WTC11 (cell line): ENCODE measurements around the gene CFAP57. TPM values are rescaled to one million over a fixed set of nuclear protein-coding genes. Genes with fewer than 3 reads are reported as not detected.

ENCODE experiments used
- ATAC-seq: fragments of 200-7000 bp; cut with Tn5 transposase; 2 replicates; pipeline ENCODE4 v1.10.0; 2021; ENCODE audit warnings: mild to moderate bottlenecking, moderate library complexity
- CTCF ChIA-PET: fragments of 300-600 bp; sonication (Branson Sonifier 250); formaldehyde crosslinking; loops from one replicate; lab custom pipeline; 2021; ENCODE audit warnings: antibody characterized with exemption; lab: Charles Lee
- POLR2A ChIA-PET: fragments of 350-600 bp; sonication (Branson Sonifier 250); formaldehyde crosslinking; loops from one replicate; lab custom pipeline; 2021; ENCODE audit warnings: antibody characterized with exemption; lab: Charles Lee
- DNase-seq: peaks from one replicate; pipeline ENCODE4 v3.0.0; 2021; ENCODE audit warnings: low spot score
- H3K27ac Mint-ChIP-seq: 2 replicates; pipeline ENCODE4 v1.8.0; 2021; ENCODE audit warnings: mixed read lengths
- H3K27me3 Mint-ChIP-seq: 2 replicates; pipeline ENCODE4 v1.8.0; 2021; ENCODE audit warnings: low read depth, mild to moderate bottlenecking, moderate library complexity, mixed read lengths
- H3K36me3 Mint-ChIP-seq: 2 replicates; pipeline ENCODE4 v1.8.0; 2021; ENCODE audit warnings: mixed read lengths
- H3K4me1 Mint-ChIP-seq: 2 replicates; pipeline ENCODE4 v1.8.0; 2022; ENCODE audit warnings: mixed read lengths
- H3K4me3 Mint-ChIP-seq: 2 replicates; pipeline ENCODE4 v1.8.0; 2021; ENCODE audit warnings: mild to moderate bottlenecking, moderate library complexity, mixed read lengths
- H3K9me3 Mint-ChIP-seq: 2 replicates; pipeline ENCODE4 v1.8.0; 2021; ENCODE audit warnings: mixed read lengths
- CDX4 ChIP-seq: fragments of 250-450 bp; sonication (Bioruptor Pico); IDR thresholded peaks from 2 replicates; pipeline ENCODE4 v1.9.0; 2021; ENCODE audit warnings: moderate library complexity, mild to moderate bottlenecking, inconsistent platforms, borderline replicate concordance
- EMX1 ChIP-seq: fragments of 250-450 bp; sonication (Bioruptor Pico); IDR thresholded peaks from 2 replicates; pipeline ENCODE4 v1.8.0; 2021; ENCODE audit warnings: mild to moderate bottlenecking
- FOXK1 ChIP-seq: sonication (generic); formaldehyde crosslinking; IDR thresholded peaks from 2 replicates; pipeline ENCODE4 v1.8.0; 2022; ENCODE audit warnings: mild to moderate bottlenecking, moderate library complexity, missing genetic modification reagents
- GRHL2 ChIP-seq: fragments of 250-450 bp; sonication (Bioruptor Pico); IDR thresholded peaks from 2 replicates; pipeline ENCODE4 v1.8.0; 2022; ENCODE audit warnings: mild to moderate bottlenecking, moderate library complexity; ENCODE audit not compliant: insufficient replicate concordance, severe bottlenecking
- GTF2I ChIP-seq: fragments of 250-450 bp; sonication (Bioruptor Pico); conservative IDR thresholded peaks from 2 replicates; pipeline ENCODE4 v1.4.0; 2021; ENCODE audit warnings: mild to moderate bottlenecking
- IRF1 ChIP-seq: sonication (generic); formaldehyde crosslinking; IDR thresholded peaks from 2 replicates; pipeline ENCODE4 v1.8.0; 2023; ENCODE audit warnings: missing genetic modification reagents
- IRF2 ChIP-seq: sonication (generic); formaldehyde crosslinking; IDR thresholded peaks from 2 replicates; pipeline ENCODE4 v1.8.0; 2022; ENCODE audit warnings: low read depth, missing genetic modification reagents, borderline replicate concordance
- MYBL2 ChIP-seq: sonication (generic); formaldehyde crosslinking; IDR thresholded peaks from 2 replicates; pipeline ENCODE4 v1.8.1; 2023; ENCODE audit warnings: mild to moderate bottlenecking, moderate library complexity, missing genetic modification reagents
- NFATC4 ChIP-seq: fragments of 250-450 bp; sonication (Bioruptor Pico); IDR thresholded peaks from 2 replicates; pipeline ENCODE4 v1.9.0; 2021; ENCODE audit warnings: mild to moderate bottlenecking
- NFE2L1 ChIP-seq: sonication (generic); formaldehyde crosslinking; IDR thresholded peaks from 2 replicates; pipeline ENCODE4 v1.8.1; 2023; ENCODE audit warnings: missing genetic modification reagents
- NR3C1 ChIP-seq: sonication (generic); formaldehyde crosslinking; conservative IDR thresholded peaks from 2 replicates; pipeline ENCODE4 v1.8.1; 2023; ENCODE audit warnings: low read depth, mild to moderate bottlenecking, missing genetic modification reagents
- RELA ChIP-seq: sonication (generic); formaldehyde crosslinking; IDR thresholded peaks from 2 replicates; pipeline ENCODE4 v1.8.1; 2022; ENCODE audit warnings: missing genetic modification reagents, mild to moderate bottlenecking, borderline replicate concordance
- ZBTB21 ChIP-seq: sonication (generic); formaldehyde crosslinking; IDR thresholded peaks from 2 replicates; pipeline ENCODE4 v1.8.1; 2023; ENCODE audit warnings: mild to moderate bottlenecking, missing genetic modification reagents, borderline replicate concordance
- ZNF121 ChIP-seq: sonication (generic); formaldehyde crosslinking; IDR thresholded peaks from 2 replicates; pipeline ENCODE4 v1.8.0; 2023; ENCODE audit warnings: missing genetic modification reagents
- ZNF317 ChIP-seq: sonication (generic); formaldehyde crosslinking; IDR thresholded peaks from 2 replicates; pipeline ENCODE4 v1.8.1; 2023; ENCODE audit warnings: low read depth, mild to moderate bottlenecking, moderate library complexity, missing genetic modification reagents, borderline replicate concordance
- ZNF671 ChIP-seq: fragments of 250-450 bp; sonication (Bioruptor Pico); IDR thresholded peaks from 2 replicates; pipeline ENCODE4 v1.8.0; 2021; ENCODE audit warnings: mild to moderate bottlenecking
- total RNA-seq: library from RNA; stranded (reverse); gene quantifications from 3 replicates; pipeline ENCODE4 v1.2.3, GENCODE V29; 2021
- TF ChIP-seq, protein P1 (sequence below): sonication (generic); formaldehyde crosslinking; IDR thresholded peaks from 2 replicates; pipeline ENCODE4 v1.8.1; 2023; ENCODE audit warnings: mild to moderate bottlenecking, missing genetic modification reagents
- TF ChIP-seq, protein P2 (sequence below): sonication (generic); formaldehyde crosslinking; IDR thresholded peaks from 2 replicates; pipeline ENCODE4 v1.8.1; 2023; ENCODE audit warnings: mild to moderate bottlenecking, moderate library complexity, missing genetic modification reagents
- TF ChIP-seq, protein P3 (sequence below): sonication (generic); formaldehyde crosslinking; IDR thresholded peaks from 2 replicates; pipeline ENCODE4 v1.8.1; 2023; ENCODE audit warnings: mild to moderate bottlenecking, missing genetic modification reagents
- TF ChIP-seq, protein P4 (sequence below): sonication (generic); formaldehyde crosslinking; conservative IDR thresholded peaks from 2 replicates; pipeline ENCODE4 v1.8.1; 2022; ENCODE audit warnings: mild to moderate bottlenecking, missing genetic modification reagents
- TF ChIP-seq, protein P5 (sequence below): sonication (generic); formaldehyde crosslinking; IDR thresholded peaks from 2 replicates; pipeline ENCODE4 v1.8.1; 2023; ENCODE audit warnings: mild to moderate bottlenecking, missing genetic modification reagents, moderate library complexity
- TF ChIP-seq, protein P6 (sequence below): sonication (generic); formaldehyde crosslinking; IDR thresholded peaks from 2 replicates; pipeline ENCODE4 v1.8.0; 2022; ENCODE audit warnings: mild to moderate bottlenecking, missing genetic modification reagents

CFAP57 gene
- total RNA-seq, 1 experiment from 2014 or later = 0.42 TPM

DNA sequence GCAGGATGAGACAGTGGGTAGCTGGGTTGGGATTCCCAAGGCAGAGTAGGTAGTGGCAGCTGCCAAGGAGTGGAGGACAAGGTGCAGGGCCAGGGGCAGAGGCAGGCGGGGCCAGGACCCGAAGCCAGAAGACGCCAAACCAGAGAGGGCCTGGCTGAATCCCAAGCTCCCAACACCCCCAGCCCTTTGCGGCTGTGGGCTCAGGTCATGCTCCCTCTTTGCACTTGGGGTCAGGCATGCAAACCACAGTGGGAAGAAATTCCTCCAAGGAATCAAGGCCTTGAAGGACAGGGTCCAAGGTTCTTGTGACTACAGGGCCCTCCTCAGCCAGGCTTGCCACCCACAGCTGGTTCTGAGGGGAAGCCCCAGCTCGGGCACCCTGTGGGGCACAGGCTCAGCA is 107.0 kb downstream of the CFAP57 start:
- ATAC-seq (no peak), DNase-seq (no peak)
- H3K27me3 Mint-ChIP-seq = no peaks in the 10 kb centered on the region
- no peaks in the 10 kb centered on the region for H3K9me3 Mint-ChIP-seq
- H3K27ac Mint-ChIP-seq = no peak overlapping the region
- TF ChIP-seq ZNF317 (CRISPR knock-in tag) (no peak), IRF2 (CRISPR knock-in tag) (no peak), EMX1 (CRISPR knock-in tag) (no peak)
- TF ChIP-seq, protein P1, sequence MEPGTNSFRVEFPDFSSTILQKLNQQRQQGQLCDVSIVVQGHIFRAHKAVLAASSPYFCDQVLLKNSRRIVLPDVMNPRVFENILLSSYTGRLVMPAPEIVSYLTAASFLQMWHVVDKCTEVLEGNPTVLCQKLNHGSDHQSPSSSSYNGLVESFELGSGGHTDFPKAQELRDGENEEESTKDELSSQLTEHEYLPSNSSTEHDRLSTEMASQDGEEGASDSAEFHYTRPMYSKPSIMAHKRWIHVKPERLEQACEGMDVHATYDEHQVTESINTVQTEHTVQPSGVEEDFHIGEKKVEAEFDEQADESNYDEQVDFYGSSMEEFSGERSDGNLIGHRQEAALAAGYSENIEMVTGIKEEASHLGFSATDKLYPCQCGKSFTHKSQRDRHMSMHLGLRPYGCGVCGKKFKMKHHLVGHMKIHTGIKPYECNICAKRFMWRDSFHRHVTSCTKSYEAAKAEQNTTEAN (CRISPR knock-in tag) = no peak
- no peak overlapping the region for H3K4me3 Mint-ChIP-seq
- CTCF ChIA-PET = no interaction called here
- peaks cover 17% of the 10 kb centered on the region for H3K4me1 Mint-ChIP-seq
- H3K36me3 Mint-ChIP-seq = peaks cover 23% of the 10 kb centered on the region
- POLR2A ChIA-PET = no interaction called here

DNA sequence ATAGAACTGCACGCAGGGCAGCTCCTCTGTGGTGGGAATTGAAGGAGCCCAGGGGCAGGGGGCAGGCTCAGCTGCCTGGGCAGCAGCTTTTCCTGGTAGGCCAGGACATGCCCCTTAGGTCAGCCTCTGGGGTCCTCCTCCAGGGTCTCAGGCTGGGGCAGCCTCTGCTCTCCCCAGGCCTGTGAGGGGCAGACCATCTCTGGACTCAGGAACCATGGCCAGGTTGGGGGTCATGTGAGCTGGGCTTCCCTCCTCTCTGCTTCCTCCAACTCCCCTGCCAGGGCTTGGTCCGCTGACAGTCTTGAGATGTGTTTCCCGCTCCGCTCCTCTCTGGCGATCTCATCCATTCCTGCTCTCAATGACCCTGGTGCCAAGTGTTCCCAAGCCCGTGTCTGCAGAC is 107.5 kb downstream of the CFAP57 start:
- ChIA-PET CTCF (no interaction called here), POLR2A (no interaction called here)
- H3K27me3 Mint-ChIP-seq = no peaks in the 10 kb centered on the region
- H3K27ac Mint-ChIP-seq = peak overlapping the region; percentile 70
- DNase-seq (no peak), ATAC-seq (no peak)
- H3K4me3 Mint-ChIP-seq = no peak overlapping the region
- H3K36me3 Mint-ChIP-seq = peaks cover 19% of the 10 kb centered on the region
- H3K4me1 Mint-ChIP-seq = peaks cover 16% of the 10 kb centered on the region
- TF ChIP-seq FOXK1 (CRISPR knock-in tag) (no peak), IRF1 (CRISPR knock-in tag) (no peak), ZNF121 (CRISPR knock-in tag) (no peak), GRHL2 (CRISPR knock-in tag) (no peak), RELA (CRISPR knock-in tag) (no peak), MYBL2 (no peak), GTF2I (CRISPR knock-in tag) (no peak), NR3C1 (no peak), NFATC4 (CRISPR knock-in tag) (no peak), NFE2L1 (no peak), ZBTB21 (CRISPR knock-in tag) (no peak), CDX4 (CRISPR knock-in tag) (no peak), ZNF671 (CRISPR knock-in tag) (no peak), IRF2 (CRISPR knock-in tag) (no peak)
- TF ChIP-seq, protein P2, sequence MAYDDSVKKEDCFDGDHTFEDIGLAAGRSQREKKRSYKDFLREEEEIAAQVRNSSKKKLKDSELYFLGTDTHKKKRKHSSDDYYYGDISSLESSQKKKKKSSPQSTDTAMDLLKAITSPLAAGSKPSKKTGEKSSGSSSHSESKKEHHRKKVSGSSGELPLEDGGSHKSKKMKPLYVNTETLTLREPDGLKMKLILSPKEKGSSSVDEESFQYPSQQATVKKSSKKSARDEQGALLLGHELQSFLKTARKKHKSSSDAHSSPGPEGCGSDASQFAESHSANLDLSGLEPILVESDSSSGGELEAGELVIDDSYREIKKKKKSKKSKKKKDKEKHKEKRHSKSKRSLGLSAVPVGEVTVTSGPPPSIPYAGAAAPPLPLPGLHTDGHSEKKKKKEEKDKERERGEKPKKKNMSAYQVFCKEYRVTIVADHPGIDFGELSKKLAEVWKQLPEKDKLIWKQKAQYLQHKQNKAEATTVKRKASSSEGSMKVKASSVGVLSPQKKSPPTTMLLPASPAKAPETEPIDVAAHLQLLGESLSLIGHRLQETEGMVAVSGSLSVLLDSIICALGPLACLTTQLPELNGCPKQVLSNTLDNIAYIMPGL = no peak
- TF ChIP-seq, protein P3, sequence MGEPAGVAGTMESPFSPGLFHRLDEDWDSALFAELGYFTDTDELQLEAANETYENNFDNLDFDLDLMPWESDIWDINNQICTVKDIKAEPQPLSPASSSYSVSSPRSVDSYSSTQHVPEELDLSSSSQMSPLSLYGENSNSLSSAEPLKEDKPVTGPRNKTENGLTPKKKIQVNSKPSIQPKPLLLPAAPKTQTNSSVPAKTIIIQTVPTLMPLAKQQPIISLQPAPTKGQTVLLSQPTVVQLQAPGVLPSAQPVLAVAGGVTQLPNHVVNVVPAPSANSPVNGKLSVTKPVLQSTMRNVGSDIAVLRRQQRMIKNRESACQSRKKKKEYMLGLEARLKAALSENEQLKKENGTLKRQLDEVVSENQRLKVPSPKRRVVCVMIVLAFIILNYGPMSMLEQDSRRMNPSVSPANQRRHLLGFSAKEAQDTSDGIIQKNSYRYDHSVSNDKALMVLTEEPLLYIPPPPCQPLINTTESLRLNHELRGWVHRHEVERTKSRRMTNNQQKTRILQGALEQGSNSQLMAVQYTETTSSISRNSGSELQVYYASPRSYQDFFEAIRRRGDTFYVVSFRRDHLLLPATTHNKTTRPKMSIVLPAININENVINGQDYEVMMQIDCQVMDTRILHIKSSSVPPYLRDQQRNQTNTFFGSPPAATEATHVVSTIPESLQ = no peak
- TF ChIP-seq, protein P4, sequence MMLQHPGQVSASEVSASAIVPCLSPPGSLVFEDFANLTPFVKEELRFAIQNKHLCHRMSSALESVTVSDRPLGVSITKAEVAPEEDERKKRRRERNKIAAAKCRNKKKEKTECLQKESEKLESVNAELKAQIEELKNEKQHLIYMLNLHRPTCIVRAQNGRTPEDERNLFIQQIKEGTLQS = no peak
- TF ChIP-seq, protein P5, sequence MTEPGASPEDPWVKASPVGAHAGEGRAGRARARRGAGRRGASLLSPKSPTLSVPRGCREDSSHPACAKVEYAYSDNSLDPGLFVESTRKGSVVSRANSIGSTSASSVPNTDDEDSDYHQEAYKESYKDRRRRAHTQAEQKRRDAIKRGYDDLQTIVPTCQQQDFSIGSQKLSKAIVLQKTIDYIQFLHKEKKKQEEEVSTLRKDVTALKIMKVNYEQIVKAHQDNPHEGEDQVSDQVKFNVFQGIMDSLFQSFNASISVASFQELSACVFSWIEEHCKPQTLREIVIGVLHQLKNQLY (CRISPR knock-in tag) = no peak
- TF ChIP-seq, protein P6, sequence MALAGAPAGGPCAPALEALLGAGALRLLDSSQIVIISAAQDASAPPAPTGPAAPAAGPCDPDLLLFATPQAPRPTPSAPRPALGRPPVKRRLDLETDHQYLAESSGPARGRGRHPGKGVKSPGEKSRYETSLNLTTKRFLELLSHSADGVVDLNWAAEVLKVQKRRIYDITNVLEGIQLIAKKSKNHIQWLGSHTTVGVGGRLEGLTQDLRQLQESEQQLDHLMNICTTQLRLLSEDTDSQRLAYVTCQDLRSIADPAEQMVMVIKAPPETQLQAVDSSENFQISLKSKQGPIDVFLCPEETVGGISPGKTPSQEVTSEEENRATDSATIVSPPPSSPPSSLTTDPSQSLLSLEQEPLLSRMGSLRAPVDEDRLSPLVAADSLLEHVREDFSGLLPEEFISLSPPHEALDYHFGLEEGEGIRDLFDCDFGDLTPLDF (CRISPR knock-in tag) = no peak
- H3K9me3 Mint-ChIP-seq = no peaks in the 10 kb centered on the region
